Activated naive CD4-positive, alpha-beta T cell treated with anti-CD3 and anti-CD28 coated beads for 36 hours (primary cell): Measurements from ENCODE around the gene ARID5A. TPM values are rescaled to one million over a fixed set of nuclear protein-coding genes. Genes with fewer than 3 reads are reported as not detected.

ENCODE experiments used
- CTCF ChIA-PET: fragments of 350-600 bp; sonication (Branson Sonifier 250); formaldehyde crosslinking; loops from one replicate; lab custom pipeline; 2021; ENCODE audit warnings: antibody characterized with exemption; lab: Charles Lee
- DNase-seq: peaks from one replicate; pipeline ENCODE4 v3.0.0-alpha.2; 2020
- H3K27ac Mint-ChIP-seq: one replicate; pipeline ENCODE4 v1.8.0; 2021; ENCODE audit warnings: mild to moderate bottlenecking, mixed read lengths
- H3K27me3 Mint-ChIP-seq: one replicate; pipeline ENCODE4 v1.8.0; 2021; ENCODE audit warnings: low read depth, mixed read lengths
- H3K36me3 Mint-ChIP-seq: one replicate; pipeline ENCODE4 v1.8.0; 2021; ENCODE audit warnings: low read depth, mixed read lengths
- H3K4me1 Mint-ChIP-seq: one replicate; pipeline ENCODE4 v1.8.0; 2021; ENCODE audit warnings: low read depth, mixed read lengths
- H3K4me3 Mint-ChIP-seq: one replicate; pipeline ENCODE4 v1.8.0; 2021; ENCODE audit warnings: mild to moderate bottlenecking, moderate library complexity, mixed read lengths
- H3K9me3 Mint-ChIP-seq: one replicate; pipeline ENCODE4 v1.8.0; 2021; ENCODE audit warnings: mixed read lengths
- intact Hi-C: fragments of 100-400 bp; cut with micrococcal nuclease; formaldehyde crosslinking; loops from one replicate; pipeline ENCODE4 v1.15.1; 2023
- total RNA-seq, 2 experiments: library from RNA; stranded (reverse); gene quantifications; one replicate each; pipeline ENCODE4 v1.2.3, GENCODE V29; 2021

Gene ARID5A
- total RNA-seq, 2 experiments from 2014 or later = 349 to 351 TPM

DNA sequence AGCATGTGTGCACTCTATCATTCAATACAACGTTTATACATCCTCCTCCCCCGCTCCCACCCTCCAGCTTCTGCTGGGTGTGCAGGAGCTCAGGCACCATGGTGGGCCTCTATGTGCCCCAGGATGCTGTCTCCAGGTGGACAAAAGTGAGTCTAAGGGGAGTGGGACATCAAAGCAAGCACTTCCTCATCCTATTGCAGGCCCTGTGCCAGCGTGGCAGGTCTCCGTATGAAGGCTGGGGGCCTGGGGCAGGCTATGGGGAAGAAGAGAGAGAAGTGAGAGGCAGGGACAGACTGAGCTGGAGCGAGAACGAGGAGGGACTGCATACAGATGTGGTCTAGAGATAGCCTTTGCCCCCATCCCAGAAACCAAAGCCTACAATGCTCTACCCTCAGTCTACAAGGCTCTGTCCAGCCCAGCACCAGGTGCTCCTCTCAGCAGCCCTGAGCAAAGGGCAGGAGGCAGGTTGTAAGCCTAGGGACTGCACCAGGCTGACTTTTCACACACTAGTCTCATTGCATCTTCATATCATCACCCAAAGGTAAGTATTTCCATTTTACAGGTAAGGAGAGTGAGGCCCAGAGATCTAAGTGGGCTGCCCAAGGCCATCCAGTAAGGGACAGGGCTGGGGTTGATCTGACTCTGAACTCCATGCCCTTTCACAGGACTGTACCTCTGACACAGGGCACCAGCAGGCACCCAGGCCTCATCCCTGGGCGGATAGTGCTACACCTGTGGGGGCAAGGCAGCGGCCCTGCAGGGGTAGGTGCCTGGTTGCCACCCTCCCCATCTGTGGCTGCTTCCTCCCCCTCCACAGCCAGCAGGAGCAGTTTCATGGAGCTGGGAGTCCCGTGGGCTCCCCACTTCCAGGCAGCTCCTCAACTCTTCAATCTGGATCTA lies 14.0 kb upstream of the ARID5A start:
- Mint-ChIP-seq H3K4me3 (no peak overlapping the region), H3K36me3 (no peaks in the 10 kb centered on the region), H3K27ac (no peak overlapping the region), H3K27me3 (no peaks in the 10 kb centered on the region), H3K9me3 (no peaks in the 10 kb centered on the region), H3K4me1 (peaks cover 24% of the 10 kb centered on the region)
- intact Hi-C loops = no loop called here
- no peak for DNase-seq
- CTCF ChIA-PET = interaction anchor here (1.4 to 2.0 kb wide), 4 partner anchors 12 to 32 kb away, joined by 3 to 6 read pairs (median 4); no protein-coding TSS in a partner anchor

DNA sequence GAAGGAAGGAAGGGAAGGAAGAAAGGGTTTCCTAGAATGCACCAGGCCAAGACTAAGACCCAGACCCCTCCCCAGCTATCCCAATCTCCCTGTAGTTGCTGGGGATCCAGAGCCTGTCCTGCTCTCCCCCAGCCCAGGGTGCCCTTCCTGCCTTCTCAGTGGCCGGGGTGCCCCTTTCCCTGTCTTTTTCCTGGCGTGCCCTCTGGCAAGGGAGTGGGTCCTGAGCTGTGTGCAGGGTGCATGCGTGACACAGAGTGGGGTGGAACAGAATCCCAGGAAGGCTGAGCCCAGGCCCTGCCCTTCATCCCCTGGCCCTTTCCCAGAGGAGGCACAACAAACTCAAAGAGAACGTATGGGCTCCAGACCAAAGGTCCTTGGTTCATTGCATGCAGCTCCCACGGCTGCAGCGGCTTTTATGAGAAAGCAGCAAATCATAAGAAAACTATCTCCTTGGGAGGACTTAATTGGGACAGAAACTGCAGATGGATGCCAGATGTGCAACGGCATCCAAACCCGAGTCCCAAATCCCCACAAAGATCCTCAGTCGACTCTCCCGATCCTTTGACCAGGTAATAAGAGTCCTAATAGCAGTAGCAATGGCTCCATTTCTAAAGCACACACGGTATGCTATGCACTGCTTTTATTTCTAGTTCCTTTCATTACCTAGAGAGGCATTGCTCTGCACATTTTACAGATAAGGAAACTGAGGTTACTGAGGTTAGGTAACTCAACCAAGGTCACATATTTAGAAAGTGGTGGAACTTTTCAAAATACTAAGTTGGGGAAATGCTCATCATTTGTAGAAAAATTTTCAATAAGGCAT lies 12.7 kb upstream of the ARID5A start:
- Mint-ChIP-seq H3K27ac (peak overlapping the region; percentile 78), H3K4me3 (no peak overlapping the region), H3K27me3 (no peaks in the 10 kb centered on the region), H3K4me1 (peaks cover 30% of the 10 kb centered on the region), H3K36me3 (no peaks in the 10 kb centered on the region), H3K9me3 (no peaks in the 10 kb centered on the region)
- no peak for DNase-seq
- CTCF ChIA-PET = interaction anchor here (1.9 to 2.0 kb wide), 2 partner anchors 15 to 31 kb away, joined by 5 to 6 read pairs; no protein-coding TSS in a partner anchor
- intact Hi-C loops = loop anchor here (2.0 kb wide), 1 partner anchor 15 kb away; no protein-coding TSS in a partner anchor

DNA sequence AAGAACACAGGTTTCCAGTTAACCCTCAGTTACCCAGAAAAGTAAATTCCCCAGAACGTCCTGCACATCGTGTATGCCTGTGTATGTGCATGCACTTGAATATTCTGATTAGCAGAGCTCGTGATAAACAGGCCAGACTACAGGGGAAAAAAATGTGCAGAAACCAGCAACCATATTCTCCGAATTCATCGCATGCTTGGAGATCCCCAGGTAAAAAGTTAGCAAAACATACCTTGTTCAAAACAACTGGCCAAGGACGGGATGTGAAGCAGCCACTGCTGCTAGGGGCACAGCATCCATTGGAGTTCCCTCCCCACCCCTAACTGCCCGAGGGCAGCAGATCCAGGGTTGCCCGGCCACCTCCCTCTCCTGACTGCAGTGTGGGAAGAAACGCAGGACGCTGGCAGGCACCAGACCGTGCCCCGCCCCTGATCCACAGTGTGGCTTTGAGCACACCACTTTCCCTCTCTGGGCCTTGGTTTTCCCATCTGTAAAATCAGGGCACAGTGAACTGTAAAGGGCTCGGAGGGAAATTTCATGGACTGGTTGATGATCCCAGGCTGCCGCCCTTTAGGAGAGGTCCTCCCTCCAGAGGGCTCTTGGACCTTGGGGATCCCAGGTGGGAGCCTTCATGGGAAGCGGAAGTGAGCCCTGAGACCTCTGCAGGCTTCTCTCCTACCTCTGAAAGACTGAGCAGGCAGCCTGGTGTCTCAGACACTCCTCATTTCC lies 11.9 kb upstream of the ARID5A start:
- H3K4me1 Mint-ChIP-seq = peaks cover 38% of the 10 kb centered on the region
- no peak for DNase-seq
- H3K27me3 Mint-ChIP-seq = no peaks in the 10 kb centered on the region
- CTCF ChIA-PET = interaction anchor here (2.0 to 7.9 kb wide), 3 partner anchors 14 to 16 kb away, joined by 6 to 71 read pairs (median 57); partner anchors contain the start of gene ARID5A
- H3K4me3 Mint-ChIP-seq = no peak overlapping the region
- no peaks in the 10 kb centered on the region for H3K9me3 Mint-ChIP-seq
- intact Hi-C loops = loop anchor here (2.0 to 5.0 kb wide), 2 partner anchors 14 to 202 kb away; no protein-coding TSS in a partner anchor
- H3K27ac Mint-ChIP-seq = peak overlapping the region; percentile 78
- H3K36me3 Mint-ChIP-seq = no peaks in the 10 kb centered on the region

DNA sequence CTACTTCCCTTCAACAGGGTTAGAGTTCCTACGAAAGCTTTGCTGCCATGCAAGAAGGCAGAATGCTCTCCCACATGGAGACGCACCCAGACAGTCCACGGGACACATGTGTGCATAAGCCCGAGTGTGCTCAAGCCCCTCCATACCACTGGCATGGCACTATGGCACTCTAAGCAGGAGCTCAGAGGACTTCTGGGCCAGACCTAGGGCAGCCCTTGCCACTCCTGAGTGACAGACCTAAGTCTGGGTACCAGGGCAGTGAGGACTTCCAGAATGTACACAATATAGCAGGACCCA lies 11.4 kb upstream of the ARID5A start:
- H3K27ac Mint-ChIP-seq = peak overlapping the region; percentile 78

DNA sequence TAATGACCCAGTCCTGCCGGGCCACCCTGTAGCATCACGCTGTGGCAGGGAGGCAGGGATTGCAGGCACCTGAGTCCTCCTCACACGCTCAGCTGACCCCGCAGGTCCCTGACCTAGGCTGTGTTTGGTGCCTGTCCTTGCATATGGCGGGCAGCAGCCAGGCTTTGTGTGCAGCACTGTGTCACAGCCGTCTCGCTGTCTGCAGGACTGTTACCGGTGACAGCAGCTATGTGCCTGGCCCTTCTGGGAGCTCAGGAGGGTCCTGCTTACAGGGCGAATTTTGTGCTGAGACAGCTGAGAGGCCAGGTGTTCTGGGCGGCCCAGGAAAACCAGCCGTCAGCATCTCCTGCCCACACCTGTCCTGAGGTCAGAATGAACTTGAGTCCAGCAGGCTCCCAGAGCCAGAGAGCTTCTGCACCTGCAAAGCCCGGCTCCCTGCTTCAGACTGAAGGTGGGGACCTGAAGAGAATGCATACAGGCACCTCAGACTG lies 10.4 kb upstream of the ARID5A start:
- Mint-ChIP-seq H3K9me3 (no peaks in the 10 kb centered on the region), H3K4me1 (peaks cover 52% of the 10 kb centered on the region), H3K27ac (peak overlapping the region; percentile 69), H3K36me3 (no peaks in the 10 kb centered on the region), H3K27me3 (no peaks in the 10 kb centered on the region), H3K4me3 (no peak overlapping the region)
- intact Hi-C loops = loop anchor here (5.0 kb wide), 1 partner anchor 204 kb away; no protein-coding TSS in a partner anchor
- CTCF ChIA-PET = interaction anchor here (1.1 to 7.9 kb wide), 5 partner anchors 13 to 120 kb away, joined by 4 to 71 read pairs (median 4); partner anchors contain the start of gene ARID5A
- no peak for DNase-seq

More for the DNA sequence above, 11.4 kb upstream of the ARID5A start:
- intact Hi-C loops = loop anchor here (2.0 to 5.0 kb wide), 2 partner anchors 14 to 203 kb away; no protein-coding TSS in a partner anchor
- H3K9me3 Mint-ChIP-seq = no peaks in the 10 kb centered on the region
- CTCF ChIA-PET = interaction anchor here (6.5 to 7.9 kb wide), 2 partner anchors 14 to 16 kb away, joined by 57 to 71 read pairs; partner anchors contain the start of gene ARID5A
- H3K36me3 Mint-ChIP-seq = no peaks in the 10 kb centered on the region
- peaks cover 43% of the 10 kb centered on the region for H3K4me1 Mint-ChIP-seq
- DNase-seq = no peak
- H3K4me3 Mint-ChIP-seq = no peak overlapping the region
- no peaks in the 10 kb centered on the region for H3K27me3 Mint-ChIP-seq

DNA sequence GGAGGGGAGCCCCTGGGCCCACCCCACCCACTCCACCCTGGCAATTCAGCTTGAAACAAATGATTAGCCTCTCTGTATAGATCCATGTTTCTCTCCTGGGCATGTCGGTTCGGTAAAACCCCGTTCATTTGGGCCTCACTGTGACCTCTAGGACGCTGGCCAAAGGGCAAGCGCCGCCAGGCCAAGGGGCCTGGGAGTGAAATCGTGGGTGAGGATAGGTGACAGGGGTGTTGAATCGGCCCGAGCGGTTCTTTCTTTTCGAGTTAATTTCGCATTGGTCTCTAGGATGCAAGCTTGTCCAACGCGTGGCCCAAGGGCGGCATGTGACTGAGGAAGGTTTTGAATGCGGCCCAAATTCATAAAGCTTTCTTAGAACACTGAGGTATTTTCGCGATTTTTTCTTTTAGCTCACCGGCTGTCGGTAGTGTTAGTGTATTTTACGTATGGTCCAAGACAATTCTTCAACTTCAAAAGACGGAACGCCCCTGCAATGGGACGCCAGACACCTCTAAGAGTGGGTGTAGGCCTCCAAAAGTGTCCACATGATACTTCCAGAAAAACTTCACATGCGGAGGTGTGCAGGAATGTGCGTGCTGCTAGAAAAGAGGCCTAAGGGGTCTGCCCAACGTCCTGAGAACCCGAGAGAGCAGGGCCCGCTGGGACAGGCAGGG lies 9.8 kb upstream of the ARID5A start:
- no peak for DNase-seq
- peak overlapping the region; percentile 81 for H3K27ac Mint-ChIP-seq
- H3K36me3 Mint-ChIP-seq = no peaks in the 10 kb centered on the region
- peak overlapping the region; percentile 45 for H3K4me3 Mint-ChIP-seq
- CTCF ChIA-PET = interaction anchor here (0.6 to 7.9 kb wide), 6 partner anchors 12 to 195 kb away, joined by 4 to 71 read pairs (median 4); partner anchors contain the start of gene ARID5A
- intact Hi-C loops = loop anchor here (5.0 kb wide), 1 partner anchor 204 kb away; no protein-coding TSS in a partner anchor
- no peaks in the 10 kb centered on the region for H3K9me3 Mint-ChIP-seq
- H3K27me3 Mint-ChIP-seq = no peaks in the 10 kb centered on the region
- H3K4me1 Mint-ChIP-seq = peaks cover 54% of the 10 kb centered on the region

DNA sequence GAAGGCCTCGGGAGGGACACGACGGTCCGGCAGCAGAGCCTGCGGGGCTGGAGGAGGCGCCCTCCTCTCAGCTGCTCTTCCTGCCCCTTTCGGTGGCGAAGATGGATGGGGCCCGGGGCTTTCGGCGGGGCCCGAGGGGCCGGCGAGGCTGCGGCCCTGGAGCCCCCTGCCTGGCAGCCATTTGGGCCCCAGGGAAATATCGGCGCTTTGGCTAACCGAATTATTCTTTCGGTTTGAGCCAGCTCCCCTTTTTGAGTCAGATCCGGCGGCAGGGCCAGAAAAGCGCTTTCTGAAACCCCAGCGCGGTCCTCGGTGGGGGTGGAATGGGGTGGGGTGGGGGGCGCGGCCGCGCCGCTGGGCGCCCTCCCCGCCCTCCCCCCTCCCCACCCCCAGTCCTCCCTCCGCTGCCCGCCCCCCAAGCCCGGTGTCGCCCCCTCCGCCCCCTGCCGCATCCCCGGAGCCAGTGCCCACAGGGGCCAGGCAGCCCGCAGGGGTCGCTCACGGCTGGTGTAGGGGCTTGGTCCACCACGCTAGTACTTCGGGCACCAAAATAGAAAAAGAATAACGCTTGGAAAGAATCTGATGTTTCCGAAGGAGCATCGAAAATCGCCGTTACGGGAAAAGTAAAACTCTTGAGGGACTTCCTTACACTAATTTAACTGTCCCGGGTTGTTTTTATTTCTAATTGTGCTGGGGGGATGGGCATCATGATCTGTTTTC lies 9.1 kb upstream of the ARID5A start:
- Mint-ChIP-seq H3K4me1 (peaks cover 61% of the 10 kb centered on the region), H3K9me3 (no peaks in the 10 kb centered on the region), H3K27ac (peak overlapping the region; percentile 99), H3K36me3 (no peaks in the 10 kb centered on the region), H3K4me3 (peak overlapping the region; percentile 78), H3K27me3 (no peaks in the 10 kb centered on the region)
- peak; percentile 87 for DNase-seq
- CTCF ChIA-PET = interaction anchor here (0.6 to 7.9 kb wide), 10 partner anchors 9 to 196 kb away, joined by 3 to 71 read pairs (median 5); partner anchors contain the start of gene ARID5A
- intact Hi-C loops = loop anchor here (1.0 to 5.0 kb wide), 6 partner anchors 9 to 381 kb away; partner anchors contain the start of gene ARID5A

DNA sequence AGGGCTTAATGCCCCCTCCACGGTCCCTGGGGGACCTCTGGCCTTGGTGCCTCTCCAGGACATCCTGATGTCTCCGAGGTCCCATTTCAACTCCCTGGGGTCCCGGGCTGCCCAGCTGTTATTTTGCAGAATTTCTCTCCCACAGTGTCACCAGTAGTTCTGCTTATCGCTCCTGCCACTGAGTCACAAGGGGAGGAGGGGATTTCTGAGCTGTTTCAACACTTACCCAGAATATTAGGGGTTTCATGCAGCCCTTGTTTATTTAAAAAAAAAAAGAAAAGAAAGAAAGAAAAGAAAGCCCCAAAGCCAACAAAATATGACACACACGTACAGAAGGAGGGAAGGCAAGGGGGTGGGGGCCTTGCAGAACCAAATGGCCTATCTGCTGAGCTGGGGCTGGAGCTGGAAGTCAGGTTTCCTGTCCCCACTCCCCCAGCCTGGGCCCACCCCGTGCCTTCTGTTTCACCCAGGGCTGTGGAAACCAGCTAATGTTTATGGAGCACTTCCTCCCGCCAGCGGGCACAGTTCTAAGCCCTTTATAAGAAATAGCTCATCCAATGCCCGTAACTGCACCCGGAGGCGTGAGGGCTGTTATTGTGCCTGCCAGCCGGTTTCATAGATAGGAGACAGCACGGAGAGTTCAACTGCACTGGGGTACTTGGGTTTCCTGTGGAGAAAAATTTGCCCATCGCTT lies 8.4 kb upstream of the ARID5A start:
- Mint-ChIP-seq H3K4me1 (peaks cover 68% of the 10 kb centered on the region), H3K36me3 (no peaks in the 10 kb centered on the region), H3K9me3 (no peaks in the 10 kb centered on the region), H3K4me3 (peak overlapping the region; percentile 78), H3K27ac (peak overlapping the region; percentile 99), H3K27me3 (no peaks in the 10 kb centered on the region)
- CTCF ChIA-PET = interaction anchor here (0.5 to 7.9 kb wide), 13 partner anchors 10 to 261 kb away, joined by 3 to 71 read pairs (median 5); partner anchors contain the start of gene ARID5A
- DNase-seq = peak; percentile 96
- intact Hi-C loops = loop anchor here (1.0 to 5.0 kb wide), 6 partner anchors 8 to 382 kb away; partner anchors contain the start of gene ARID5A

DNA sequence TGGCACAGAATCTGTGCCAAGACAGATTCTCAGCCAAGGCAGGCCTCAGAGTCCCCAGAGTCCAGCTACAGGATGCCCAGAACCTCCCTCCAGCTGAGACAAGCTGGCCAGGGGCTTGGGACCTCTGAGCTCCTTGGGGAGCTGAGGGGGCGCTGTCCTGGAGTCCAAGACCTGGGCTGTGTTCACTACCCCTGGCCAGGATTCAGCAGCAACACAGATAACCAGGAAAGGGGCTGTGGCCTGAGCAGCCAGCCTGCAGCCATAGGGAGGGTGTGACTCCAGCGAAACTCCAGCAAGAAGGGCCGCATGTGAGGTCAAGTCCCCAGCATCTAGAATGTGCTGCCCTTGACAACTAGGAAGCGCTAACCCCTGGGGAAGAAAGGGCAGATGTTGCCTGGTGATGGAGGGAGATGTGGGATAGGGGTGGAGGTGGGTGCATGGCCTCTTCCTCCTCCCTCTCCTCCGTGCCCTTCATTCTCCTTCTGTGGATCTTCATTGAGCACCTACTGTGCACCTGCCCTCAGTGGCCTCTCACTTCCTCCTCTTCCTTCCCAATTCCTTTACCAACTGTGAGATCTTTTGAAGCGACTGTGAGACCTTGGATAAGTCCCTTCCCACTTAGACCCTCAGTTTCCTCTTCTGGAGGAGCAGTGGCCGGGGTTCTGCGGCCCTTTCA lies 7.7 kb upstream of the ARID5A start:
- Mint-ChIP-seq H3K36me3 (no peaks in the 10 kb centered on the region), H3K27me3 (no peaks in the 10 kb centered on the region), H3K4me1 (peaks cover 72% of the 10 kb centered on the region), H3K9me3 (no peaks in the 10 kb centered on the region), H3K4me3 (peak overlapping the region; percentile 78), H3K27ac (peak overlapping the region; percentile 99)
- DNase-seq = no peak
- CTCF ChIA-PET = interaction anchor here (0.5 to 7.9 kb wide), 12 partner anchors 10 to 262 kb away, joined by 3 to 71 read pairs (median 5); partner anchors contain the start of gene ARID5A
- intact Hi-C loops = loop anchor here (1.0 to 5.0 kb wide), 6 partner anchors 7 to 383 kb away; partner anchors contain the start of gene ARID5A
